PC-3 (cell line): ENCODE results near the gene PODXL2. TPM values are rescaled to one million over a fixed set of nuclear protein-coding genes. Genes with fewer than 3 reads are reported as not detected.

Experiments used
- ATAC-seq: fragments of 200-7000 bp; cut with Tn5 transposase; 2 replicates; pipeline ENCODE4 v1.9.1; 2020; ENCODE audit warnings: mild to moderate bottlenecking, moderate library complexity
- BruUV-seq: library from RNA; stranded (reverse); fragments of 400-500 nt; replicated peaks from 2 replicates; lab custom pipeline; 2021; lab: Mats Ljungman, UMichigan
- CTCF ChIA-PET: fragments of 300-600 bp; sonication (Branson Sonifier 250); formaldehyde crosslinking; loops from one replicate; lab custom pipeline; 2022; ENCODE audit warnings: antibody characterized with exemption; lab: Charles Lee
- POLR2A ChIA-PET: fragments of 300-600 bp; sonication (Branson Sonifier 250); formaldehyde crosslinking; loops from one replicate; lab custom pipeline; 2022; ENCODE audit warnings: antibody characterized with exemption; ENCODE audit not compliant: unreplicated experiment; lab: Charles Lee
- DNase-seq: peaks from one replicate; pipeline ENCODE4 v3.0.0-alpha.2; 2015
- H2AFZ ChIP-seq: fragments of 300-600 bp; sonication (generic); 2 replicates; pipeline ENCODE4 v1.6.0; 2016; ENCODE audit warnings: antibody characterized with exemption, low read length
- H3F3A ChIP-seq: fragments of 300-600 bp; sonication (generic); one replicate; pipeline ENCODE4 v1.6.0; 2017; ENCODE audit warnings: antibody characterized with exemption, low read length, control low read depth, mild to moderate bottlenecking; ENCODE audit not compliant: unreplicated experiment
- H3K27ac ChIP-seq: fragments of 300-600 bp; sonication (generic); 2 replicates; pipeline ENCODE4 v1.5.1; 2016; ENCODE audit warnings: mild to moderate bottlenecking, low read length
- H3K27me3 ChIP-seq: fragments of 300-600 bp; sonication (generic); 2 replicates; pipeline ENCODE4 v1.6.1; 2016; ENCODE audit warnings: low read length, mixed read lengths
- H3K36me3 ChIP-seq: fragments of 300-600 bp; sonication (generic); 2 replicates; pipeline ENCODE4 v1.6.1; 2016; ENCODE audit warnings: low read depth, mixed run types, low read length, mixed read lengths
- H3K4me1 ChIP-seq: fragments of 300-600 bp; sonication (generic); 2 replicates; pipeline ENCODE4 v1.5.1; 2016; ENCODE audit warnings: low read length; ENCODE audit not compliant: insufficient read depth
- H3K4me2 ChIP-seq: fragments of 300-600 bp; sonication (generic); 2 replicates; pipeline ENCODE4 v1.6.0; 2016; ENCODE audit warnings: low read length
- H3K4me3 ChIP-seq: fragments of 300-600 bp; sonication (generic); 2 replicates; pipeline ENCODE4 v1.5.1; 2016; ENCODE audit warnings: mild to moderate bottlenecking, low read length, mixed read lengths
- H3K79me2 ChIP-seq: fragments of 300-600 bp; sonication (generic); 2 replicates; pipeline ENCODE4 v1.6.1; 2017; ENCODE audit warnings: low read length, mixed read lengths
- H3K9ac ChIP-seq: fragments of 300-600 bp; sonication (generic); 2 replicates; pipeline ENCODE4 v1.6.0; 2016; ENCODE audit warnings: mild to moderate bottlenecking, low read length
- H3K9me2 ChIP-seq: fragments of 300-600 bp; sonication (generic); replicated peaks from 2 replicates; pipeline ENCODE4 v1.6.1; 2016; ENCODE audit warnings: mixed run types, low read length, mixed read lengths
- H3K9me3 ChIP-seq: fragments of 300-600 bp; sonication (generic); 2 replicates; pipeline ENCODE4 v1.6.1; 2016; ENCODE audit warnings: low read length, mixed read lengths
- H4K20me1 ChIP-seq: fragments of 300-600 bp; sonication (generic); 2 replicates; pipeline ENCODE4 v1.6.1; 2016; ENCODE audit warnings: low read length, mixed read lengths
- CTCF ChIP-seq: fragments of 300-600 bp; sonication (generic); conservative IDR thresholded peaks from 2 replicates; pipeline ENCODE4 v1.5.1; 2017; ENCODE audit warnings: antibody characterized with exemption, low read depth, mild to moderate bottlenecking, low read length
- EZH2 ChIP-seq: fragments of 300-600 bp; sonication (generic); IDR thresholded peaks from one replicate; pipeline ENCODE4 v1.6.1; 2017; ENCODE audit warnings: antibody characterized with exemption, mild to moderate bottlenecking, low read length; ENCODE audit not compliant: unreplicated experiment
- EZH2phosphoT487 ChIP-seq: fragments of 300-600 bp; sonication (generic); IDR thresholded peaks from 2 replicates; pipeline ENCODE4 v1.6.1; 2018; ENCODE audit warnings: mild to moderate bottlenecking, antibody characterized with exemption, low read length, borderline replicate concordance
- intact Hi-C: fragments of 100-400 bp; cut with micrococcal nuclease; formaldehyde crosslinking; loops from 2 replicates; pipeline ENCODE4 v1.9.0; 2023
- total RNA-seq: library from RNA; depleted of rRNA; stranded (reverse); fragments of >200 nt; gene quantifications from 2 replicates; pipeline ENCODE4 v1.2.3, GENCODE V29; 2014

PODXL2 gene
- total RNA-seq, 1 experiment from 2014 or later, result 32.4 TPM

GRCh38 chr3:127697551-127698240 is 68.7 kb downstream of the PODXL2 start:
- peak; percentile 59 for ATAC-seq
- intact Hi-C loops, result loop anchor here (1.0 to 10.0 kb wide), 4 partner anchors 38 to 265 kb away; partner anchors contain the start of genes MCM2 and TPRA1
- CTCF ChIA-PET, result no interaction called here
- H2AFZ ChIP-seq, result no peak overlapping the region
- H3K27ac ChIP-seq, result peak overlapping the region; percentile 72
- H4K20me1 ChIP-seq, result no peaks in the 10 kb centered on the region
- peak overlapping the region; percentile 29; the same call in 1 of the 2 replicates for H3K9ac ChIP-seq
- H3F3A ChIP-seq, result no peaks in the 10 kb centered on the region
- H3K9me2 ChIP-seq, result no peaks in the 10 kb centered on the region
- POLR2A ChIA-PET, result interaction anchor here (0.6 kb wide), 1 partner anchor 95 kb away, joined by 5 read pairs; no protein-coding TSS in a partner anchor
- 0 out of 2 replicates have a peak overlapping the region, but pooled peaks have one; percentile 4 for H3K4me2 ChIP-seq
- no peaks in the 10 kb centered on the region for H3K9me3 ChIP-seq
- H3K4me3 ChIP-seq, result no peak overlapping the region
- TF ChIP-seq EZH2phosphoT487, result no peak
- TF ChIP-seq EZH2, result no peak
- no peak for TF ChIP-seq CTCF
- no peaks in the 10 kb centered on the region for H3K79me2 ChIP-seq
- peak; percentile 70 for DNase-seq
- H3K4me1 ChIP-seq, result peaks cover 35% of the 10 kb centered on the region
- no peaks in the 10 kb centered on the region for H3K36me3 ChIP-seq
- BruUV-seq, result TSS peak; percentile 32
- H3K27me3 ChIP-seq, result no peaks in the 10 kb centered on the region

GRCh38 chr3:127698286-127698685 is 69.3 kb downstream of the PODXL2 start:
- H2AFZ ChIP-seq, result no peak overlapping the region
- peaks cover 35% of the 10 kb centered on the region for H3K4me1 ChIP-seq
- TF ChIP-seq EZH2 (no peak), EZH2phosphoT487 (no peak), CTCF (no peak)
- H3K9ac ChIP-seq, result 0 out of 2 replicates have a peak overlapping the region, but pooled peaks have one; percentile 12
- no peaks in the 10 kb centered on the region for H3K79me2 ChIP-seq
- H3K4me2 ChIP-seq, result no peak overlapping the region
- no peaks in the 10 kb centered on the region for H3K9me3 ChIP-seq
- intact Hi-C loops, result loop anchor here (1.0 to 10.0 kb wide), 4 partner anchors 37 to 264 kb away; partner anchors contain the start of genes MCM2 and TPRA1
- H3K27me3 ChIP-seq, result no peaks in the 10 kb centered on the region
- no peak overlapping the region for H3K4me3 ChIP-seq
- ChIA-PET POLR2A (interaction anchor here (0.6 kb wide), 1 partner anchor 94 kb away, joined by 5 read pairs; no protein-coding TSS in a partner anchor), CTCF (no interaction called here)
- H3K36me3 ChIP-seq, result no peaks in the 10 kb centered on the region
- H4K20me1 ChIP-seq, result no peaks in the 10 kb centered on the region
- no peaks in the 10 kb centered on the region for H3K9me2 ChIP-seq
- no TSS peak for BruUV-seq
- no peaks in the 10 kb centered on the region for H3F3A ChIP-seq
- H3K27ac ChIP-seq, result peak overlapping the region; percentile 72
- DNase-seq (no peak), ATAC-seq (no peak)
